K562 (cell line): ENCODE results near the gene ZBTB24. TPM values are rescaled to one million over a fixed set of nuclear protein-coding genes. Genes with fewer than 3 reads are reported as not detected.

Experiments
- CBFA2T3 ChIP-seq: fragments of 450-650 bp; IDR thresholded peaks from 2 replicates; pipeline ENCODE4 v1.6.1; 2017
- ETS2 ChIP-seq: IDR thresholded peaks from 2 replicates; pipeline ENCODE4 v1.6.1; 2016; ENCODE audit warnings: borderline replicate concordance, missing genetic modification characterization, mild to moderate bottlenecking, moderate library complexity, missing compliant biosample characterization; ENCODE audit not compliant: poor library complexity, severe bottlenecking
- FOXP1 ChIP-seq: sonication (generic); formaldehyde crosslinking; IDR thresholded peaks from 2 replicates; pipeline ENCODE4 v1.8.0; 2022; ENCODE audit warnings: mild to moderate bottlenecking, missing genetic modification reagents
- HCFC1 ChIP-seq: IDR thresholded peaks from 2 replicates; pipeline ENCODE4 v1.6.1; 2012; ENCODE audit warnings: low read depth, low read length, improper control_type of control experiment
- MXD1 ChIP-seq: fragments of 250-450 bp; sonication (Bioruptor Pico); IDR thresholded peaks from 2 replicates; pipeline ENCODE4 v1.8.0; 2021; ENCODE audit warnings: borderline replicate concordance, mild to moderate bottlenecking, moderate library complexity; ENCODE audit not compliant: poor library complexity, severe bottlenecking
- NELFE ChIP-seq: IDR thresholded peaks from 2 replicates; pipeline ENCODE4 v1.6.1; 2011; ENCODE audit warnings: mild to moderate bottlenecking; ENCODE audit not compliant: insufficient read depth, insufficient read length
- SIRT6 ChIP-seq: IDR thresholded peaks from one replicate; pipeline ENCODE4 v1.6.1; 2012; ENCODE audit warnings: low read depth, mild to moderate bottlenecking, control low read depth, inconsistent platforms, low read length, moderate library complexity
- SMARCC2 ChIP-seq: fragments of 450-650 bp; IDR thresholded peaks from 2 replicates; pipeline ENCODE4 v1.6.1; 2017; ENCODE audit warnings: antibody characterized with exemption, moderate library complexity, mild to moderate bottlenecking, low read depth
- TEAD4 ChIP-seq, 2 experiments: sonication (generic) in 1 of 2; formaldehyde crosslinking in 1 of 2; IDR thresholded peaks; 2 replicates each; pipeline versions ENCODE4 v1.6.1 to v1.8.0; 2012 to 2022; ENCODE audit warnings: borderline replicate concordance in 1 of 2, inconsistent platforms in 1 of 2, low read length in 1 of 2, mild to moderate bottlenecking in 1 of 2, missing genetic modification reagents in 1 of 2
- ZNF277 ChIP-seq: fragments of 250-450 bp; sonication (Bioruptor Pico); IDR thresholded peaks from 2 replicates; pipeline ENCODE4 v1.8.0; 2022; ENCODE audit warnings: inconsistent platforms, mild to moderate bottlenecking, moderate library complexity, borderline replicate concordance
- ZNF778 ChIP-seq: fragments of 450-650 bp; formaldehyde crosslinking; IDR thresholded peaks from 2 replicates; pipeline ENCODE4 v1.4.0; 2020; ENCODE audit warnings: mild to moderate bottlenecking, moderate library complexity
- polyA plus RNA-seq, 8 experiments: library from polyadenylated mRNA; depleted of rRNA in 4 of 8; stranded (reverse) in 5 of 8; unstranded in 3 of 8; fragments of >200 nt; fragmentation: Nextera tagmentation in 2 of 8; fragmentation: Illumina TruSeq in 1 of 8; extraction: Ambion mirVana in 2 of 8; extraction: Trizol in 1 of 8; gene quantifications; 2 replicates each; pipeline versions ENCODE4 v1.2.1 to v1.2.3, GENCODE V29; 2011 to 2014; ENCODE audit warnings: inconsistent platforms in 1 of 8, missing spikeins in 1 of 8
- total RNA-seq, 7 experiments: library from RNA; depleted of rRNA in 6 of 7; stranded (reverse); fragments of >200 nt in 6 of 7; fragmentation: Illumina TruSeq in 2 of 7; extraction: Trizol in 2 of 7; gene quantifications; 2 replicates each; pipeline versions ENCODE4 v1.2.1 to v1.2.3, GENCODE V29; 2011 to 2021; ENCODE audit warnings: low replicate concordance in 1 of 7
- TF ChIP-seq, protein P1 (sequence below): sonication (generic); formaldehyde crosslinking; IDR thresholded peaks from 2 replicates; pipeline ENCODE4 v1.4.0; 2020; ENCODE audit warnings: mild to moderate bottlenecking, missing genetic modification reagents
- TF ChIP-seq, protein P2 (sequence below), 2 experiments: IDR thresholded peaks in 1 of 2; conservative IDR thresholded peaks in 1 of 2; 2 replicates each; pipeline ENCODE4 v1.6.1; 2016; ENCODE audit warnings: low read depth in 2 of 2, mild to moderate bottlenecking in 1 of 2, missing compliant biosample characterization in 1 of 2, missing genetic modification characterization in 1 of 2, moderate library complexity in 1 of 2

The ZBTB24 gene
- total and polyA plus RNA-seq, 9 of the 15 experiments (the other 6 are each of a cell fraction or from before 2014, with no cell fraction given) = 2.0 to 16.7 (median 8.3) TPM

GRCh38 chr6:109482905-109483734 is at the start of gene ZBTB24 (continued):
- TF ChIP-seq ZNF277 (CRISPR knock-in tag) = no peak
- no peak for TF ChIP-seq ETS2 (tag)
- TF ChIP-seq CBFA2T3 = no peak
- no peak for TF ChIP-seq SMARCC2
- no peak for TF ChIP-seq NELFE
- TF ChIP-seq MXD1 = peak; percentile 11
- TF ChIP-seq SIRT6 = no peak
- TF ChIP-seq ZNF778 (CRISPR knock-in tag) = no peak
- TF ChIP-seq, protein P1, sequence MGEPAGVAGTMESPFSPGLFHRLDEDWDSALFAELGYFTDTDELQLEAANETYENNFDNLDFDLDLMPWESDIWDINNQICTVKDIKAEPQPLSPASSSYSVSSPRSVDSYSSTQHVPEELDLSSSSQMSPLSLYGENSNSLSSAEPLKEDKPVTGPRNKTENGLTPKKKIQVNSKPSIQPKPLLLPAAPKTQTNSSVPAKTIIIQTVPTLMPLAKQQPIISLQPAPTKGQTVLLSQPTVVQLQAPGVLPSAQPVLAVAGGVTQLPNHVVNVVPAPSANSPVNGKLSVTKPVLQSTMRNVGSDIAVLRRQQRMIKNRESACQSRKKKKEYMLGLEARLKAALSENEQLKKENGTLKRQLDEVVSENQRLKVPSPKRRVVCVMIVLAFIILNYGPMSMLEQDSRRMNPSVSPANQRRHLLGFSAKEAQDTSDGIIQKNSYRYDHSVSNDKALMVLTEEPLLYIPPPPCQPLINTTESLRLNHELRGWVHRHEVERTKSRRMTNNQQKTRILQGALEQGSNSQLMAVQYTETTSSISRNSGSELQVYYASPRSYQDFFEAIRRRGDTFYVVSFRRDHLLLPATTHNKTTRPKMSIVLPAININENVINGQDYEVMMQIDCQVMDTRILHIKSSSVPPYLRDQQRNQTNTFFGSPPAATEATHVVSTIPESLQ (CRISPR knock-in tag) = no peak
- TF ChIP-seq, protein P2, sequence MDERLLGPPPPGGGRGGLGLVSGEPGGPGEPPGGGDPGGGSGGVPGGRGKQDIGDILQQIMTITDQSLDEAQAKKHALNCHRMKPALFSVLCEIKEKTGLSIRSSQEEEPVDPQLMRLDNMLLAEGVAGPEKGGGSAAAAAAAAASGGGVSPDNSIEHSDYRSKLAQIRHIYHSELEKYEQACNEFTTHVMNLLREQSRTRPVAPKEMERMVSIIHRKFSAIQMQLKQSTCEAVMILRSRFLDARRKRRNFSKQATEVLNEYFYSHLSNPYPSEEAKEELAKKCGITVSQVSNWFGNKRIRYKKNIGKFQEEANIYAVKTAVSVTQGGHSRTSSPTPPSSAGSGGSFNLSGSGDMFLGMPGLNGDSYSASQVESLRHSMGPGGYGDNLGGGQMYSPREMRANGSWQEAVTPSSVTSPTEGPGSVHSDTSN (CRISPR knock-in tag; IDR thresholded peaks at IDR 0.05; ENCODE audit: low read depth) = no peak
- TF ChIP-seq, protein P2 (tag; conservative IDR thresholded peaks at IDR 0.05; ENCODE audit: low read depth) = no peak
- no peak for TF ChIP-seq FOXP1 (CRISPR knock-in tag)
- no peak for TF ChIP-seq TEAD4 (IDR thresholded peaks at IDR 0.05; ENCODE audit: low read length)
- TF ChIP-seq TEAD4 (CRISPR knock-in tag; IDR thresholded peaks at IDR 0.05; ENCODE audit: borderline replicate concordance) = no peak
- TF ChIP-seq HCFC1 = 0 out of 2 replicates have a peak, but pooled peaks have one; percentile 34
